Large intestine (tissue), 3 donors: ENCODE measurements around the gene TNFRSF14. TPM values are rescaled to one million over a fixed set of nuclear protein-coding genes. Genes with fewer than 3 reads are reported as not detected.
"Not testable (repeated sequence)": the region's sequence is repeated elsewhere in the genome, so short reads cannot be mapped to it uniquely, and the experiment has no call there.

Experiments
- DNase-seq, 2 donors: peaks; one replicate each; pipeline versions ENCODE4 v3.0.0 to v3.0.0-alpha.2; 2013
- H3K27ac ChIP-seq: one replicate; pipeline ENCODE4 v1.5.1; 2013; ENCODE audit warnings: low read length
- H3K27me3 ChIP-seq: 2 replicates; pipeline ENCODE4 v1.6.1; 2013; ENCODE audit warnings: low read length; ENCODE audit not compliant: control insufficient read depth, insufficient read depth
- H3K36me3 ChIP-seq: 2 replicates; pipeline ENCODE4 v1.6.1; 2013; ENCODE audit warnings: low read length; ENCODE audit not compliant: control insufficient read depth, insufficient read depth
- H3K4me1 ChIP-seq: one replicate; pipeline ENCODE4 v1.6.1; 2013; ENCODE audit warnings: low read length; ENCODE audit not compliant: control insufficient read depth, insufficient read depth
- H3K4me3 ChIP-seq: one replicate; pipeline ENCODE4 v1.5.1; 2013; ENCODE audit warnings: low read length
- H3K9me3 ChIP-seq: one replicate; pipeline ENCODE4 v1.6.1; 2013; ENCODE audit warnings: mild to moderate bottlenecking, low read depth, low read length, moderate library complexity; ENCODE audit not compliant: control insufficient read depth
- WGBS: methylation state at CpG from one replicate; pipeline ENCODE4 v1.1.5; 2013; ENCODE audit warnings: low lambda C conversion rate; ENCODE audit not compliant: insufficient coverage; 5-methylcytosine and 5-hydroxymethylcytosine counted together
- polyA plus RNA-seq: library from polyadenylated mRNA; unstranded; fragments of 120-200 nt; gene quantifications from one replicate; pipeline ENCODE4 v1.2.1, GENCODE V29; 2013

TNFRSF14 gene
- polyA plus RNA-seq, 1 donor: 318 TPM

DNA sequence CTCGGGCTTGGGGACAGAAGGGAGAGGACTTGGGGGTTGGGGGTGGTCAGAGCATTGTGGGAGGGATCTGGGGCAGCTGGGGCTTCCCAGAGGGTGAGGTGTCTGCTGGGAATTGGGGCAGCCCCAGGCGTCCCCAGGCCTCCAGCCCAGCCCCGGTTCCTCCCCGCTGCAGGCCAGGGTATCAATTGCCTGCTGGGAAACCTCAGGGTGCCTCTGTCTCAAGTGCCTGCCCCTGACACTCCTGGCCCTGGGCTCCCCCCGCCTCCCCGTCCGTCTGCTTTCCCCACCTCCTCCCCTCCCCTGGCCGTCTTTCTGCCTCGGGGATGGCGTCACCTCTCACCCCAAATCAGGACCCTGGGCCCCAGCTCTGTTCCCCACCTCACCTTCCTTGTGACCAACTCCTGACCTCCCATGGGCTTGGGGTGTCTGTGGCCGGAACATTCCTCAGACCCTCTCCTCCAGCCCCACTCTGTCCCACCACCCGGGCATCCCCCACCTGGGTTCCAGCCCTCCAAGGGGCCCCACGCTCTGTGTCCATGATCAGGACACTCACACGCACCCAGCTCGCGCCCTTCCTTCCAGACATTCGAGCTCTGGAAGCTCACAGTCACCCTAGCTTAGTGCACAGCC, 12.1 kb downstream of the TNFRSF14 start:
- Histone ChIP-seq H3K36me3 (peaks cover 10% of the 10 kb centered on the region), H3K9me3 (peaks cover 25% of the 10 kb centered on the region), H3K4me1 (peaks cover 36% of the 10 kb centered on the region)
- no CpG with 5 or more reads among the region's 17 CpGs for WGBS
- not testable (repeated sequence) for DNase-seq, H3K27me3 ChIP-seq, H3K27ac ChIP-seq, H3K4me3 ChIP-seq

DNA sequence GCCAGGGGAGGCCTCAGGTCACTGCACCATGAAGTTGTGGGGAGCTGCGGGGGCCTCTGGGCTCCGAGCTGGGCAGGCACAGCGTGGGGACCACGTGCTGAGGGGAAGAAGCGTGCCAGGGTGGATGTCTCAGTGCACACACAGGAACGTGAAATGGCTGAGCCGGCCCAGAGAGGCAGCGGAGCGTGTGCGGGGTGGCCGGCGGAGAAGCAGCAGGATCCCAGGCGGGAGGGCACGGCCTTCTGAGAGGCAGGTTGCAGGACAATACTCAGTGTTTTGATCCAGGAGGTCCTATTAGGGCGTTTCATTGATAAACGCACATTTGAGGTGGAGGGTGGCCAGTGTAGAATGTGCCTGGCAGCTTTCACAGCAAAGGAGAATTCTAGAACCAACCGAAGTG, 12.9 kb downstream of the TNFRSF14 start:
- Histone ChIP-seq H3K4me1 (peaks cover 28% of the 10 kb centered on the region), H3K36me3 (peaks cover 3% of the 10 kb centered on the region), H3K27me3 (no peaks in the 10 kb centered on the region), H3K27ac (no peak overlapping the region), H3K4me3 (no peak overlapping the region), H3K9me3 (peaks cover 32% of the 10 kb centered on the region)
- WGBS: no CpG with 5 or more reads among the region's 17 CpGs
- DNase-seq: no peak

DNA sequence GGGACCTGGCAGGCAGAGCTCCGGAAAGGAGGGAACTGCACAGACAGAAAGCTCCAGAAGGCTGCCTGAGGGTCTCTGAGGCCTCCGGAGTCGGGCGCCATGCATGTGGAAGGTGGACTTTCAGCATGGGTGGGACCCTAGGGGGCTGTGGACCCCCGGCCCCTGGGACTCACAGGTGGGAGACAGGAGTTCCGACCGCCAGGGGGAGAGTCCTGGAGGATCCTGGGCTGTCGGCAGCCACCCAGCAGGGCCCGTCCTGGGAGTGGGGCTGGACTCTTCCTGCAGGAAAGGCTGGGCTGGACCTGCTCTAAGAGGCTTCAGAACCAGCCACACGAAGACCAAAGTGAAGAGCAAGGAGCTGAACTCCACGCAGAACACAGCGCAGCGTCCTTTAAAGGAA, 13.5 kb downstream of the TNFRSF14 start:
- not testable (repeated sequence) for H3K27me3 ChIP-seq, DNase-seq
- WGBS: no CpG with 5 or more reads among the region's 13 CpGs

DNA sequence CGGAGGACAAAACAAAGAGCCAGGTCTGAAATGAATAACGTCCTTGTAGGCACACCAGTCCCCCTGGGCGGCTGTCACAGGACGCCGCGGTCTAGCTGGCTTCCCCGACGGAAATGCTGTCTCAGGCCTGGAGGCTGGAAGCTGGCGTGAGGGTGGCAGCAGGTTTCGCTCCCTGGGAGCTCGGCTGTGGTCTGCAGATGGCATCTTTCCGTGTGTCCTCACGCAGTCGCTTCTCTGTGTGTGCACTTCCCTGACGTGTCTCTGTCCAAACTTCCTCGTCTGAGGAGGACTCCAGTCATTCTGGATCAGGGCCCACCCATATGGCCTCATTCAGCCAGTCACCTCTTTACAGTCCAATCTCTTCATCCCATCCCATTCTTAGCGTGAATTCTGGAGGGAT, 14.2 kb downstream of the TNFRSF14 start:
- WGBS: no CpG with 5 or more reads among the region's 17 CpGs
- Histone ChIP-seq H3K9me3 (peaks cover 42% of the 10 kb centered on the region), H3K36me3 (no peaks in the 10 kb centered on the region), H3K4me1 (peaks cover 23% of the 10 kb centered on the region), H3K27me3 (no peaks in the 10 kb centered on the region), H3K27ac (no peak overlapping the region), H3K4me3 (no peak overlapping the region)
- no peak for DNase-seq

More for the DNA sequence above, 13.5 kb downstream of the TNFRSF14 start:
- not testable (repeated sequence) for H3K36me3 ChIP-seq, H3K27ac ChIP-seq, H3K4me3 ChIP-seq
- H3K9me3 ChIP-seq: peaks cover 38% of the 10 kb centered on the region
- peaks cover 23% of the 10 kb centered on the region for H3K4me1 ChIP-seq

DNA sequence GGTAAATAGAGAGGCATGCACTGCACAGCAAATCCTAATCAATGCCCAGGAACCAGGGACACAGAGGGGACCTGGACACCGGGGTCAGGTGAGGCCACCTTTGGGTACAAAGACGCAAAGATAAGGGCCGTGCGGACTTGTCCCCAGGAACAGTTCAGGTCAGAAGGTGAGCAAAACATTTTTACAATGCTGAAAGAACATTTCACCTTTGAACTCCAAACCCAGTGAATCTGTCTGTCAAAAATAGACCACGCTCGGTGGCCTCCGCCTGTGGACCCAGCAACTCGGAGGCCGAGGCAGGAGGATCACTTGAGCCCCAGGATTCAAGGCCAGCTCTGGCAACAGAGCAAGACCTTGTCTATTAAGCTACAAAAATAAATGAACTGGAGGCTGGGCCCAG, 15.2 kb downstream of the TNFRSF14 start:
- H3K36me3 ChIP-seq: no peaks in the 10 kb centered on the region
- no peak overlapping the region for H3K4me3 ChIP-seq
- H3K9me3 ChIP-seq: peaks cover 42% of the 10 kb centered on the region
- peaks cover 21% of the 10 kb centered on the region for H3K4me1 ChIP-seq
- no peak overlapping the region for H3K27ac ChIP-seq
- H3K27me3 ChIP-seq: no peaks in the 10 kb centered on the region
- no CpG with 5 or more reads among the region's 9 CpGs for WGBS
- DNase-seq: peak in 1 of 2 donors; percentile 45

DNA sequence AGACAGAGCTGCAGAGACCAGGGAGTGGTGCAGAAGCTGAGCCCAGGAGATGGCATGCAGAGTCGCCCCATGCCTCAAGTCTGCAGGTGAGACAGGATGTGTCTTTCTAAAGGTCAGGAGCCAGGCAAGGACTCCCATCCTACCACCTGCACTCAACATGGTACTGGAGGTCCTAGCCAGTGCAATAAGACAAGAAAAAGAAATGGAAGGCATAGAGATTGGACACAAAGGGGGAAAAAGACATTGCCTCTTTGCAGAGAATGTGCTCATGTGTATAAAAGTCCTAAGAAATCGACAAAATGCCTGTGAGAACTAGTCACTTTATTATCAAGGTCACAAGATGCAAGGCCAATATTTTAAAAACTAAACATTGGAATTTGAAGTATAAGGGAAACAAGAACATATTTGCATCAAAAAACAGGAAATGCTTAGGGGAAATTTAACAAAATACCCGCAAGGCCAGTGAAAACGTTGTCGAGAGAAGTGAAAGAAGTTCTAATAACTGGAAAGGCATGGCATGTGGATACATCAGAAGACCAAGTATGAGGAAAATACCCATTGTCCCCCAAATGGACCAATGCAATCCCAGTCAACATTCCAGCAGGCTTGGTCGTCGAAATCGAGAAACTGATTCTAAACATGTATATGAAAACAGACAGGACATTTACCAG, 17.2 kb downstream of the TNFRSF14 start:
- Histone ChIP-seq H3K9me3 (peaks cover 42% of the 10 kb centered on the region), H3K4me3 (no peak overlapping the region), H3K27me3 (no peaks in the 10 kb centered on the region), H3K36me3 (no peaks in the 10 kb centered on the region), H3K4me1 (peaks cover 36% of the 10 kb centered on the region), H3K27ac (no peak overlapping the region)
- DNase-seq: no peak
- WGBS: 90% methylated on average over 3 of the region's 8 CpGs

DNA sequence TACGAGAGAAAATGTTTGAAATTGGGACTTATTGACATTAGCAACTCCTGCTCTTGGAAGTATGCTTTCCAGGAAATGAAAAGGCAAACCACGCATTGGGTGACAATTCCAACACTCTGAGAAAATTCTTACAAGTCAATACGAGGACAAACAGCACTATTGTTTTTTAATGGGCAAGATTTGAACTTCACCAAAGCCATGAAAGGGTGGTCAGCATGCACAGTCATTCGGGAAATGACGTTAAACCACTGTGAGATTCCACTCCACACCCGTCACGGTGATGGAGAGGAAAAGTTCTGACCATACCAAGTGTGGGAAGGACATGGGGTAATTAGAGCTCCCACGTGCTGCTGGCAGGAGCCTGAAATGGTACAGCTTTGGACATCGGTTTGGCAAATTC, 18.2 kb downstream of the TNFRSF14 start:
- DNase-seq: no peak
- peaks cover 38% of the 10 kb centered on the region for H3K9me3 ChIP-seq
- WGBS: no CpG with 5 or more reads among the region's 9 CpGs
- no peak overlapping the region for H3K4me3 ChIP-seq
- H3K27ac ChIP-seq: no peak overlapping the region
- no peaks in the 10 kb centered on the region for H3K36me3 ChIP-seq
- no peaks in the 10 kb centered on the region for H3K27me3 ChIP-seq
- peaks cover 43% of the 10 kb centered on the region for H3K4me1 ChIP-seq

DNA sequence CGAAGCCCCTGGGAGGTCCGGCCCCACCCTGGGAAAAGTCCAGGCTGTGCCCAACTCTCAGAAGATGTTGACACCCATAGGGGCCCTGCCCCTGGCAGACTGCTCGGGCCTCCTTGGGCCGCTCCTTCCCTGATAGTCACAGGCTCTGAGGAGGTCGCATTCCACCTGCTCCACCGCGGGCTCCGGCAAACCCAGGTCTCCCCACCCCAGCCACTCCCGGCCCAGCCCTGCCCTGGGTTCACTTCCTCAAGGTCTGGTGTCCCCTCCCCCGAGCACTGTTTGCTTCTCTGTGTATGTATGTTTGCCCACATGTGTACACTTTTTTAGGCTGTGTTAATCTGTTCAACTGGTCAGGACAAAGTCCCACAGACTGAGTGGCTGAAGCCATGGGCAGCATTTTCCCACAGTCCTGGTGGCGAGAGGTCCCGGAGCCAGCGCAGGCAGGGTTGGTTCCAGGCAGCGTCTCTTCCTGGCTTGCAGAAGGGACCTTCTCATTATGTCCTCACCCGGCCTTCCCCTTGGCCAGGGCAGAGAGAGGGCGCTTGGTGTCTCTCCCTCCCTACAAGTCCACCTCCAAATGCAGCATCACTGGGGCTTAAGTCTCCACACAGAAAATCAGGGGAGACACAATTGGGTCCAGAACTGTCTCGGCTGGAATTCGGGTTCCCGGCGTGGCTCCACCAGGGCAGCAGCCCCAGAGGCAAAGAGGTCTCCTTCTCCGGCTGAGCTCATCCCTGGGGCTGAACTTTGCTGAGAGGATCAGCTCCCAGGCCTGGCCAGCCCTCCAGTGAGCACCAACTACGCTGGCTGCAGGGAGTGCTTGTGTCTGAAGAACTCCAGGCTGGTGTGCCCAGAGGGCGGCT, 19.9 kb downstream of the TNFRSF14 start:
- Histone ChIP-seq H3K36me3 (no peaks in the 10 kb centered on the region), H3K4me3 (peak overlapping the region; percentile 0), H3K27me3 (no peaks in the 10 kb centered on the region), H3K4me1 (peaks cover 43% of the 10 kb centered on the region), H3K9me3 (peaks cover 31% of the 10 kb centered on the region), H3K27ac (peak overlapping the region; percentile 94)
- DNase-seq: peak; percentile 97 to 99
- WGBS: no CpG with 5 or more reads among the region's 23 CpGs

DNA sequence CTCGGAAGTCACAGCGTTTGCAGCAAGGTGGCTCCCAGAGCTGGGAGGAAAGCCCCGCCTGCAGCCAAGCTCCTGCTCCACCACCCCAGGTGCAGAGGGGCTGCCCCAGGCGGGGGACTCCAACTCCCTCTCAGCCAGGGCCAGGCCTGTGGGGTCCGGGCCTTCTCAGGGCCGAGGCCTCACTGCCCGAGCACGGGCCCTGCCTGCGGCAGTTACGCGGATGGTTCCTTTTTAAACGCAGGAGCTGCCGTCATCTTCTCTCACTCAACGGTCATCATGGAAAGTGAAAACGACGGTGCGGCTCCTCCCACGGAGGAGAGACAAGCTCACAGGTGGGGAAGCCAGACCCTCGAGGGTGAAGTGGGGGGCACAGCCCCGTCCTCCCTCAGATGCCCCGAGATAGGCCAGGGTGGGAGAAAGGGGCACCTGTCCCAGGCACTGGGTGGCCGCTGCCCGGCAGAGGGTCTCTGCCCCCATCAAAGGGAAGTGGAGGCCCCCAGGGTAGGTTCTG, 21.4 kb downstream of the TNFRSF14 start:
- Histone ChIP-seq H3K27ac (peak overlapping the region; percentile 94), H3K9me3 (peaks cover 22% of the 10 kb centered on the region), H3K4me1 (peaks cover 38% of the 10 kb centered on the region)
- not testable (repeated sequence) for H3K27me3 ChIP-seq, H3K36me3 ChIP-seq, H3K4me3 ChIP-seq, DNase-seq
- no CpG with 5 or more reads among the region's 23 CpGs for WGBS

DNA sequence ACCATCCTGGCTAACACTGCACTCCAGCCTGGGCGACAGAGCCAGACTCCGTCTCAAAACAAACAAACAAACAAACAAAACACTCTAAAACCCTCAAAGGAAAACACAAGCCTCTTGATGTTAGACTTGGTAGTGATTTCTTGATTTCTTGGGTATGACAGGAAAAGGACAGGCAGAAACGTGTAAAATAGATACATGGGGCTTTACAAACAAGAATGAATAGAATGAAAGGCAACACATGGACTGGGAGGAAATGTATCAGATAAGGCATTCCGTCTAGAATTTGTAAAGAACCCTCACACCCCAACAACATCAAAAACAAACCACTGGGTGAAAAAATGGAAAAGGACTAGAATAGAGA, 22.6 kb downstream of the TNFRSF14 start:
- Histone ChIP-seq H3K27me3 (no peaks in the 10 kb centered on the region), H3K36me3 (no peaks in the 10 kb centered on the region), H3K9me3 (peaks cover 12% of the 10 kb centered on the region), H3K4me3 (no peak overlapping the region), H3K27ac (peak overlapping the region; percentile 94), H3K4me1 (peaks cover 47% of the 10 kb centered on the region)
- no peak for DNase-seq
- no CpG with 5 or more reads among the region's 4 CpGs for WGBS
